HG03439 (cell line): ENCODE results near the gene MAP3K1.
"Not testable (repeated sequence)": the region's sequence is repeated elsewhere in the genome, so short reads cannot be mapped to it uniquely, and the experiment has no call there.

Experiments
- ATAC-seq: cut with Tn5 transposase; IDR thresholded peaks from one replicate; pipeline ENCODE4 v1.9.1; 2021; ENCODE audit warnings: mild to moderate bottlenecking, moderate library complexity; ENCODE audit not compliant: unreplicated experiment

The MAP3K1 gene

GRCh38 chr5:56815658-56816545, 553 bp downstream of the MAP3K1 start:
- ATAC-seq, result peak; percentile 34

- ATAC-seq, result peak; percentile 41
Observed at GRCh38 chr5:56816546-56817081, 1.3 kb downstream of the MAP3K1 start.

GRCh38 chr5:56817263-56818014, 2.1 kb downstream of the MAP3K1 start:
- ATAC-seq, result no peak

- ATAC-seq, result no peak
Observed at GRCh38 chr5:56818450-56819037, 3.2 kb downstream of the MAP3K1 start.

GRCh38 chr5:56819060-56819881, 3.9 kb downstream of the MAP3K1 start:
- no peak for ATAC-seq

GRCh38 chr5:56821868-56822267, 6.5 kb downstream of the MAP3K1 start:
- ATAC-seq, result not testable (repeated sequence)

- ATAC-seq, result no peak
Observed at GRCh38 chr5:56822981-56823380, 7.6 kb downstream of the MAP3K1 start.

GRCh38 chr5:56824019-56824418, 8.7 kb downstream of the MAP3K1 start:
- ATAC-seq, result no peak

GRCh38 chr5:56825222-56825824, 10.0 kb downstream of the MAP3K1 start:
- no peak for ATAC-seq

- no peak for ATAC-seq
Observed at GRCh38 chr5:56827049-56827448, 11.7 kb downstream of the MAP3K1 start.

GRCh38 chr5:56827924-56828323, 12.6 kb downstream of the MAP3K1 start:
- no peak for ATAC-seq

- no peak for ATAC-seq
Observed at GRCh38 chr5:56829137-56829908, 14.0 kb downstream of the MAP3K1 start.

- no peak for ATAC-seq
Observed at GRCh38 chr5:56831773-56832172, 16.4 kb downstream of the MAP3K1 start.

GRCh38 chr5:56833325-56833724, 18.0 kb downstream of the MAP3K1 start:
- ATAC-seq, result no peak

GRCh38 chr5:56837381-56837780, 22.0 kb downstream of the MAP3K1 start:
- ATAC-seq, result no peak

GRCh38 chr5:56837956-56838355, 22.6 kb downstream of the MAP3K1 start:
- no peak for ATAC-seq

- ATAC-seq, result no peak
Observed at GRCh38 chr5:56838409-56839039, 23.2 kb downstream of the MAP3K1 start.

- no peak for ATAC-seq
Observed at GRCh38 chr5:56839062-56839461, 23.7 kb downstream of the MAP3K1 start.

- no peak for ATAC-seq
Observed at GRCh38 chr5:56840597-56840996, 25.2 kb downstream of the MAP3K1 start.
